B cell (primary cell): ENCODE data around the gene SEMA4F. TPM values are rescaled to one million over a fixed set of nuclear protein-coding genes. Genes with fewer than 3 reads are reported as not detected.

Source experiments
- ATAC-seq: fragments of 200-7000 bp; cut with Tn5 transposase; one replicate; pipeline ENCODE4 v1.10.0; 2021; ENCODE audit warnings: low read depth, mild to moderate bottlenecking, moderate number of reproducible peaks, moderate library complexity
- CTCF ChIA-PET: fragments of 350-600 bp; sonication (Branson Sonifier 250); formaldehyde crosslinking; loops from one replicate; lab custom pipeline; 2021; ENCODE audit warnings: antibody characterized with exemption, inconsistent platforms; lab: Charles Lee
- POLR2A ChIA-PET: fragments of 350-600 bp; sonication (Branson Sonifier 250); formaldehyde crosslinking; loops from one replicate; lab custom pipeline; 2021; ENCODE audit warnings: antibody characterized with exemption; lab: Charles Lee
- DNase-seq: peaks from one replicate; pipeline ENCODE4 v3.0.0; 2013
- H2AFZ ChIP-seq: 2 replicates; pipeline ENCODE4 v1.6.1; 2012; ENCODE audit warnings: mild to moderate bottlenecking, low read depth, low read length; ENCODE audit not compliant: insufficient read depth, poor library complexity, severe bottlenecking
- H3K27ac ChIP-seq, 2 donors: 1 replicate in 1 of 2; 2 replicates in 1 of 2; pipeline ENCODE4 v1.5.1; 2012 to 2013; ENCODE audit warnings: low read length in 2 of 2, mild to moderate bottlenecking in 2 of 2, moderate library complexity in 1 of 2
- H3K27me3 ChIP-seq, 4 experiments: fragments of 200-600 bp in 1 of 4; sonication (generic) in 1 of 4; replicated peaks in 1 of 4; 1 replicate in 2 of 4; 2 replicates in 2 of 4; pipeline versions ENCODE4 v1.6.1 to v1.7.0; 2013 to 2016; ENCODE audit warnings: low read length in 3 of 4, mild to moderate bottlenecking in 2 of 4, mixed read lengths in 1 of 4, moderate library complexity in 1 of 4; ENCODE audit not compliant: insufficient read depth in 4 of 4, control insufficient read depth in 3 of 4; ENCODE audit errors: control extremely low read depth in 1 of 4
- H3K36me3 ChIP-seq, 2 experiments: replicated peaks in 1 of 2; 1 replicate in 1 of 2; 2 replicates in 1 of 2; pipeline versions ENCODE4 v1.6.1 to v1.7.1; 2013; ENCODE audit warnings: low read length in 1 of 2; ENCODE audit not compliant: insufficient read depth in 2 of 2, control insufficient read depth in 1 of 2; ENCODE audit errors: control extremely low read depth in 1 of 2, extremely low read depth in 1 of 2
- H3K4me1 ChIP-seq, 2 donors: fragments of 200-600 bp in 1 of 2; sonication (generic) in 1 of 2; 1 replicate in 1 of 2; 2 replicates in 1 of 2; pipeline versions ENCODE4 v1.5.1 to v1.6.1; 2013 to 2017; ENCODE audit warnings: low read length in 2 of 2; ENCODE audit not compliant: control insufficient read depth in 2 of 2, insufficient read depth in 2 of 2
- H3K4me2 ChIP-seq: replicated peaks from 2 replicates; pipeline ENCODE3; 2012; ENCODE audit warnings: mild to moderate bottlenecking, low read depth, low read length; ENCODE audit not compliant: poor library complexity, severe bottlenecking
- H3K4me3 ChIP-seq, 5 experiments: fragments of 200-600 bp in 1 of 5; sonication (generic) in 1 of 5; 1 replicate in 3 of 5; 2 replicates in 2 of 5; pipeline versions ENCODE4 v1.5.1 to v1.7.0; 2011 to 2016; ENCODE audit warnings: low read length in 4 of 5, mild to moderate bottlenecking in 4 of 5, low read depth in 2 of 5, control low read depth in 1 of 5, moderate library complexity in 1 of 5; ENCODE audit not compliant: insufficient read depth in 1 of 5; ENCODE audit errors: control extremely low read depth in 1 of 5, extremely low read depth in 1 of 5
- H3K79me2 ChIP-seq: fragments of 200-600 bp; sonication (generic); one replicate; pipeline ENCODE4 v1.6.0; 2016; ENCODE audit warnings: low read length; ENCODE audit not compliant: control insufficient read depth, insufficient read depth
- H3K9ac ChIP-seq: fragments of 200-600 bp; sonication (generic); 2 replicates; pipeline ENCODE4 v1.6.1; 2017; ENCODE audit warnings: mild to moderate bottlenecking, low read length, moderate library complexity
- H3K9me3 ChIP-seq, 3 donors: one replicate each; pipeline versions ENCODE4 v1.6.1 to v1.7.1; 2013; ENCODE audit warnings: low read length in 2 of 3; ENCODE audit not compliant: control insufficient read depth in 2 of 3, insufficient read depth in 1 of 3; ENCODE audit errors: control extremely low read depth in 1 of 3
- H4K20me1 ChIP-seq: 2 replicates; pipeline ENCODE4 v1.6.0; 2012; ENCODE audit warnings: mild to moderate bottlenecking, low read length; ENCODE audit not compliant: insufficient read depth, control insufficient read depth, poor library complexity, severe bottlenecking
- H3K27ac Mint-ChIP-seq: one replicate; pipeline ENCODE4 v1.8.0; 2021; ENCODE audit warnings: mixed read lengths
- H3K27me3 Mint-ChIP-seq: one replicate; pipeline ENCODE4 v1.8.0; 2021; ENCODE audit warnings: mixed read lengths
- H3K4me1 Mint-ChIP-seq: one replicate; pipeline ENCODE4 v1.8.0; 2021; ENCODE audit warnings: mixed read lengths
- H3K4me3 Mint-ChIP-seq: one replicate; pipeline ENCODE4 v1.8.0; 2021; ENCODE audit warnings: mixed read lengths
- H3K9me3 Mint-ChIP-seq: one replicate; pipeline ENCODE4 v1.8.0; 2022; ENCODE audit warnings: mixed read lengths; ENCODE audit not compliant: insufficient read depth
- CTCF ChIP-seq: fragments of 200-600 bp; IDR thresholded peaks from one replicate; pipeline ENCODE4 v1.8.0; 2022; ENCODE audit warnings: antibody characterized with exemption, mild to moderate bottlenecking
- EZH2 ChIP-seq: IDR thresholded peaks from 2 replicates; pipeline ENCODE4 v1.6.1; 2012; ENCODE audit warnings: borderline replicate concordance, low read depth, mild to moderate bottlenecking, moderate library complexity, low read length; ENCODE audit not compliant: insufficient read depth, poor library complexity, severe bottlenecking
- WGBS: methylation state at CpG from one replicate; pipeline ENCODE4 v1.1.5; 2013; ENCODE audit warnings: missing lambda C conversion rate; ENCODE audit not compliant: insufficient coverage; 5-methylcytosine and 5-hydroxymethylcytosine counted together
- intact Hi-C: fragments of 100-400 bp; cut with micrococcal nuclease; formaldehyde crosslinking; loops from one replicate; pipeline ENCODE4 v1.10.0; 2022
- polyA plus RNA-seq: library from polyadenylated mRNA; depleted of rRNA; stranded (reverse); fragments of >200 nt; gene quantifications from 2 replicates; pipeline ENCODE4 v1.2.3, GENCODE V29; 2012
- total RNA-seq, 2 donors: library from RNA; stranded (reverse); fragments of 120-200 nt in 1 of 2; gene quantifications; 1 replicate in 1 of 2; 2 replicates in 1 of 2; pipeline versions ENCODE4 v1.2.3 to v1.2.4, GENCODE V29; 2013 to 2022

Gene SEMA4F
- total and polyA plus RNA-seq, 2 donors (not counting 1 experiment from before 2014, with no cell fraction given): 5.4 to 19.3 TPM

- ATAC-seq (peak; percentile 49), DNase-seq (peak; percentile 61)
- no peak overlapping the region for H3K4me2 ChIP-seq
- no peak overlapping the region for H3K27ac ChIP-seq
- no peaks in the 10 kb centered on the region for H3K79me2 ChIP-seq
- Mint-ChIP-seq H3K27me3 (peaks cover 12% of the 10 kb centered on the region), H3K4me1 (no peaks in the 10 kb centered on the region), H3K4me3 (no peak overlapping the region), H3K27ac (no peak overlapping the region), H3K9me3 (no peaks in the 10 kb centered on the region)
- CTCF ChIA-PET: interaction anchor here (0.7 to 2.8 kb wide), 13 partner anchors 9 to 937 kb away, joined by 3 to 36 read pairs (median 4); no protein-coding TSS in a partner anchor
- intact Hi-C loops: loop anchor here (1.0 to 5.0 kb wide), 4 partner anchors 25 to 938 kb away; no protein-coding TSS in a partner anchor
- H3K27me3 ChIP-seq: no peaks in the 10 kb centered on the region
- WGBS: 5% methylated on average over 3 of the region's 4 CpGs
- no peak overlapping the region for H3K9ac ChIP-seq
- no peaks in the 10 kb centered on the region for H3K4me1 ChIP-seq
- H3K36me3 ChIP-seq: no peaks in the 10 kb centered on the region
- no peak overlapping the region for H2AFZ ChIP-seq
- no peaks in the 10 kb centered on the region for H3K9me3 ChIP-seq
- TF ChIP-seq EZH2 (no peak), CTCF (peak; percentile 74)
- H3K4me3 ChIP-seq: no peak overlapping the region
- POLR2A ChIA-PET: no interaction called here
- H4K20me1 ChIP-seq: no peaks in the 10 kb centered on the region
Observed at GRCh38 chr2:74690571-74690970, 36.5 kb downstream of the SEMA4F start.

GRCh38 chr2:74691929-74692328 lies 37.9 kb downstream of the SEMA4F start:
- no peaks in the 10 kb centered on the region for H3K4me1 ChIP-seq
- TF ChIP-seq CTCF (no peak), EZH2 (no peak)
- H3K9me3 Mint-ChIP-seq: no peaks in the 10 kb centered on the region
- no peaks in the 10 kb centered on the region for H3K79me2 ChIP-seq
- no peaks in the 10 kb centered on the region for H3K4me1 Mint-ChIP-seq
- no peaks in the 10 kb centered on the region for H4K20me1 ChIP-seq
- no peak overlapping the region for H3K4me2 ChIP-seq
- no peak overlapping the region for H3K4me3 ChIP-seq
- no peak overlapping the region for H3K27ac Mint-ChIP-seq
- intact Hi-C loops: loop anchor here (5.0 kb wide), 1 partner anchor 710 kb away; no protein-coding TSS in a partner anchor
- no peaks in the 10 kb centered on the region for H3K36me3 ChIP-seq
- 84% methylated on average over 5 of the region's 5 CpGs for WGBS
- H3K4me3 Mint-ChIP-seq: no peak overlapping the region
- no peaks in the 10 kb centered on the region for H3K9me3 ChIP-seq
- H3K27me3 Mint-ChIP-seq: peaks cover 12% of the 10 kb centered on the region
- ChIA-PET POLR2A (no interaction called here), CTCF (interaction anchor here (0.8 to 2.8 kb wide), 5 partner anchors 21 to 936 kb away, joined by 3 to 36 read pairs (median 5); no protein-coding TSS in a partner anchor)
- DNase-seq (no peak), ATAC-seq (no peak)
- no peak overlapping the region for H2AFZ ChIP-seq
- no peaks in the 10 kb centered on the region for H3K27me3 ChIP-seq
- H3K27ac ChIP-seq: no peak overlapping the region
- no peak overlapping the region for H3K9ac ChIP-seq
